Astrocyte (in vitro differentiated cells and primary cell): Measurements from ENCODE around the gene DLGAP1. TPM values are rescaled to one million over a fixed set of nuclear protein-coding genes. Genes with fewer than 3 reads are reported as not detected.

Experiments used
- DNase-seq: peaks from one replicate; pipeline ENCODE4 v3.0.0-alpha.2; 2010; ENCODE audit warnings: low read depth
- FAIRE-seq: peaks from 2 replicates; lab custom pipeline; 2011; peaks lifted over from hg19 to GRCh38; lab: Jason Lieb, UNC
- H2AFZ ChIP-seq: 2 replicates; pipeline ENCODE4 v1.6.0; 2012; ENCODE audit warnings: low read depth, low read length, inconsistent platforms
- H3K27ac ChIP-seq: 2 replicates; pipeline ENCODE4 v1.5.1; 2011; ENCODE audit warnings: low read depth, low read length, inconsistent platforms
- H3K27me3 ChIP-seq: 2 replicates; pipeline ENCODE4 v1.6.0; 2011; ENCODE audit warnings: low read length, inconsistent platforms; ENCODE audit not compliant: insufficient read depth
- H3K36me3 ChIP-seq: 2 replicates; pipeline ENCODE4 v1.5.1; 2011; ENCODE audit warnings: low read length, inconsistent platforms; ENCODE audit not compliant: insufficient read depth
- H3K4me1 ChIP-seq: 2 replicates; pipeline ENCODE4 v1.5.1; 2011; ENCODE audit warnings: low read length, inconsistent platforms; ENCODE audit not compliant: insufficient read depth
- H3K4me2 ChIP-seq: 2 replicates; pipeline ENCODE4 v1.6.0; 2012; ENCODE audit warnings: low read length, inconsistent platforms
- H3K4me3 ChIP-seq: 2 replicates; pipeline ENCODE4 v1.5.1; 2011; ENCODE audit warnings: low read depth, mild to moderate bottlenecking, low read length, inconsistent platforms; ENCODE audit not compliant: insufficient read depth
- H3K79me2 ChIP-seq: 2 replicates; pipeline ENCODE4 v1.6.0; 2012; ENCODE audit warnings: mild to moderate bottlenecking, low read length, inconsistent platforms; ENCODE audit not compliant: insufficient read depth
- H3K9ac ChIP-seq: 2 replicates; pipeline ENCODE4 v1.6.0; 2012; ENCODE audit warnings: mild to moderate bottlenecking, low read length, inconsistent platforms
- H3K9me3 ChIP-seq: 2 replicates; pipeline ENCODE4 v1.5.1; 2012; ENCODE audit warnings: low read depth, mild to moderate bottlenecking, low read length, inconsistent platforms; ENCODE audit not compliant: insufficient read depth
- H4K20me1 ChIP-seq: 2 replicates; pipeline ENCODE4 v1.6.0; 2012; ENCODE audit warnings: low read length, inconsistent platforms; ENCODE audit not compliant: insufficient read depth
- H3K27ac Mint-ChIP-seq: one replicate; pipeline ENCODE4 v1.8.0; 2021; ENCODE audit warnings: mild to moderate bottlenecking, mixed read lengths; ENCODE audit not compliant: unreplicated experiment
- H3K27me3 Mint-ChIP-seq: one replicate; pipeline ENCODE4 v1.8.0; 2021; ENCODE audit warnings: low read depth, mixed read lengths; ENCODE audit not compliant: unreplicated experiment
- H3K36me3 Mint-ChIP-seq: one replicate; pipeline ENCODE4 v1.8.0; 2021; ENCODE audit warnings: low read depth, mixed read lengths; ENCODE audit not compliant: unreplicated experiment
- H3K4me1 Mint-ChIP-seq: one replicate; pipeline ENCODE4 v1.8.0; 2021; ENCODE audit warnings: low read depth, mixed read lengths; ENCODE audit not compliant: unreplicated experiment
- H3K4me3 Mint-ChIP-seq: one replicate; pipeline ENCODE4 v1.8.0; 2021; ENCODE audit warnings: mild to moderate bottlenecking, moderate library complexity, mixed read lengths; ENCODE audit not compliant: unreplicated experiment
- H3K9me3 Mint-ChIP-seq: one replicate; pipeline ENCODE4 v1.8.0; 2021; ENCODE audit warnings: mild to moderate bottlenecking, mixed read lengths; ENCODE audit not compliant: unreplicated experiment
- CTCF ChIP-seq: IDR thresholded peaks from 2 replicates; pipeline ENCODE4 v1.5.1; 2011; ENCODE audit warnings: low read depth, mild to moderate bottlenecking, inconsistent platforms, low read length, moderate library complexity; ENCODE audit not compliant: insufficient read depth
- EZH2 ChIP-seq: IDR thresholded peaks from 2 replicates; pipeline ENCODE4 v1.6.1; 2012; ENCODE audit warnings: mild to moderate bottlenecking, low read length, inconsistent platforms; ENCODE audit not compliant: insufficient read depth
- total RNA-seq: library from RNA; stranded (reverse); gene quantifications from 2 replicates; pipeline ENCODE4 v1.2.1, GENCODE V29; 2021

The DLGAP1 gene
- total RNA-seq, 1 donor from 2014 or later, result 2.3 TPM

- no peak for DNase-seq
Observed at GRCh38 chr18:3546106-3546505, 909.0 kb downstream of the DLGAP1 start.

DNA sequence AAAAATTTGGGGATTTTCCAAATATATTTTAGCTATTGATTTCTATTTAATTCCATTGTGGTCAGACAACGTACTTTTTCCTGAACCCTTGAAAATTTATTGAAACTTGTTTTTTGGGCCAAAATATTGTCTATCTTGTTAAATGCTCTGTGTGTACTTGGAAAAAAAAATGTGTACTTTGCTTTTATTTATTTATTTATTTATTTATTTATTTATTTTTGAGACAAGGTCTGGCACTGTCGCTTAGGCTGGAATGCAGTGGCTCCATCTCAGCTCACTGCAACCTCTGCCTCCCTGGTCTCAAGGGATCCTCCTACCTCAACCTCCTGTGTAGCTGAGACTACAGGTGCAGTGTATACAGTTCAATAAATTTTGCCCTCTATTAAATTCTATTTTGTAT lies 910.6 kb downstream of the DLGAP1 start:
- no peaks in the 10 kb centered on the region for H3K4me1 Mint-ChIP-seq
- TF ChIP-seq EZH2 (no peak), CTCF (no peak)
- no peak for FAIRE-seq
- Histone ChIP-seq H3K9me3 (no peaks in the 10 kb centered on the region), H3K4me3 (no peak overlapping the region), H3K4me1 (no peaks in the 10 kb centered on the region), H3K79me2 (no peaks in the 10 kb centered on the region), H3K27me3 (peaks cover 6% of the 10 kb centered on the region), H2AFZ (no peak overlapping the region), H3K9ac (no peak overlapping the region), H4K20me1 (no peaks in the 10 kb centered on the region), H3K27ac (no peak overlapping the region), H3K4me2 (no peak overlapping the region), H3K36me3 (no peaks in the 10 kb centered on the region)
- DNase-seq, result no peak
- no peaks in the 10 kb centered on the region for H3K9me3 Mint-ChIP-seq
- H3K4me3 Mint-ChIP-seq, result no peak overlapping the region
- no peaks in the 10 kb centered on the region for H3K36me3 Mint-ChIP-seq
- H3K27ac Mint-ChIP-seq, result no peak overlapping the region
- no peaks in the 10 kb centered on the region for H3K27me3 Mint-ChIP-seq

More at GRCh38 chr18:3546106-3546505, 909.0 kb downstream of the DLGAP1 start:
- H3K9me3 Mint-ChIP-seq, result no peaks in the 10 kb centered on the region
- no peaks in the 10 kb centered on the region for H4K20me1 ChIP-seq
- H3K4me3 ChIP-seq, result no peak overlapping the region
- no peaks in the 10 kb centered on the region for H3K4me1 ChIP-seq
- H3K27me3 ChIP-seq, result peaks cover 6% of the 10 kb centered on the region
- H3K4me2 ChIP-seq, result no peak overlapping the region
- H3K9me3 ChIP-seq, result no peaks in the 10 kb centered on the region
- H3K27me3 Mint-ChIP-seq, result no peaks in the 10 kb centered on the region
- no peaks in the 10 kb centered on the region for H3K36me3 ChIP-seq
- no peak overlapping the region for H3K4me3 Mint-ChIP-seq
- H3K79me2 ChIP-seq, result no peaks in the 10 kb centered on the region
- TF ChIP-seq CTCF, result no peak
- no peak for TF ChIP-seq EZH2
- no peaks in the 10 kb centered on the region for H3K36me3 Mint-ChIP-seq
- H3K4me1 Mint-ChIP-seq, result no peaks in the 10 kb centered on the region
- no peak overlapping the region for H3K27ac Mint-ChIP-seq
- no peak for FAIRE-seq
- no peak overlapping the region for H2AFZ ChIP-seq
- no peak overlapping the region for H3K9ac ChIP-seq
- H3K27ac ChIP-seq, result no peak overlapping the region

GRCh38 chr18:3541549-3542386 lies 913.3 kb downstream of the DLGAP1 start:
- FAIRE-seq, result no peak
- H4K20me1 ChIP-seq, result no peaks in the 10 kb centered on the region
- H3K79me2 ChIP-seq, result no peaks in the 10 kb centered on the region
- no peak overlapping the region for H3K9ac ChIP-seq
- H2AFZ ChIP-seq, result no peak overlapping the region
- DNase-seq, result no peak
- H3K4me3 Mint-ChIP-seq, result no peak overlapping the region
- no peaks in the 10 kb centered on the region for H3K4me1 ChIP-seq
- H3K36me3 ChIP-seq, result no peaks in the 10 kb centered on the region
- TF ChIP-seq CTCF (no peak), EZH2 (no peak)
- peaks cover 6% of the 10 kb centered on the region for H3K27me3 ChIP-seq
- no peaks in the 10 kb centered on the region for H3K27me3 Mint-ChIP-seq
- H3K36me3 Mint-ChIP-seq, result no peaks in the 10 kb centered on the region
- H3K9me3 ChIP-seq, result no peaks in the 10 kb centered on the region
- H3K27ac ChIP-seq, result no peak overlapping the region
- H3K27ac Mint-ChIP-seq, result no peak overlapping the region
- no peak overlapping the region for H3K4me3 ChIP-seq
- H3K9me3 Mint-ChIP-seq, result no peaks in the 10 kb centered on the region
- H3K4me1 Mint-ChIP-seq, result no peaks in the 10 kb centered on the region
- H3K4me2 ChIP-seq, result no peak overlapping the region
